NCI-H1105 treated with DMSO at 0.1 percent for 48 hours (cell line): ENCODE data around the gene TUBA3D.
"Not testable (repeated sequence)": the region's sequence is repeated elsewhere in the genome, so short reads cannot be mapped to it uniquely, and the experiment has no call there.

ENCODE experiments used
- DNase-seq: peaks from one replicate; lab custom pipeline; 2025; lab: John Stamatoyannopoulos, UW

The TUBA3D gene

DNA sequence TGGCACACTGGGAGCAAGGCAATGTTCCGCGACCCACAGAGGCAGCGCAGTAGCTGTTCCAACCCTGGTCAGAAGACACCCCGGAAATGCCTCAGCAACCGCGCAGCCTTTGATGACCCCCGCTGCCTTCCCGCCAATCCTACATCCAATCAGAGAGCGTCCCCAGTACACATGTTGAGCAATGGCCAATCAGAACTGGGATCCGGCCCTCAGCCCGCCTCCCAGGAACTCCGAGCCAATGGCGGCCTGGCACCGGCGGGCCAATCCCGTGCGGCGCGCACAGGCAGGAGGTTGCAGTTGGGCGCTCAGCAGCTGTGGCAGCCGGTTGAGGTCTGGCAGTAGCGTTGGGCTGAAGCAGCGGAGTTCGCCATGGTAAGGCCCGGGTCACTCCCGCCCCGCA is at the start of gene TUBA3D:
Gene TUBA3D (plus strand): TSS at position 289 of the 400 bp plus-strand sequence. CDS start 81 bp downstream, at position 370.
- DNase-seq = no peak

DNA sequence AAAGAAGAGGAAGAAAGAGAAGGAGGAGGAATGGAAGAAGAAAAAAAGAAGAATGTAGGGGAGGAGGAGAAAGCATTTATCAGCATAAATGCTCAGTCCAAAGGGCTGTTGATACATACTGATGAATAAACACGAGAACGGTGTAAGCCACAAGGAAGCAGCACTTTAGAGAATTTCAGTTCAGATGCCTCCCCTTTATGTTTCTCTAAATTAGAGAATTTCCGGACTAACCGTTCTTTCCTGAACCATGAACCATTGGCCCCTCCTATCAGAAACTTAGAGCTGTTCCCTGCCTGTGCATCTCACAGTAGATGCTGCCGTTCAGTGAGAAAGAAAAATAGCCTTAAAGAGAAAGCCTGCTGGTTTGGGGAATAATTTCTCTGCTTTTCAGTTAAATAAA is 49.2 kb upstream of the TUBA3D start:
- DNase-seq = no peak

DNA sequence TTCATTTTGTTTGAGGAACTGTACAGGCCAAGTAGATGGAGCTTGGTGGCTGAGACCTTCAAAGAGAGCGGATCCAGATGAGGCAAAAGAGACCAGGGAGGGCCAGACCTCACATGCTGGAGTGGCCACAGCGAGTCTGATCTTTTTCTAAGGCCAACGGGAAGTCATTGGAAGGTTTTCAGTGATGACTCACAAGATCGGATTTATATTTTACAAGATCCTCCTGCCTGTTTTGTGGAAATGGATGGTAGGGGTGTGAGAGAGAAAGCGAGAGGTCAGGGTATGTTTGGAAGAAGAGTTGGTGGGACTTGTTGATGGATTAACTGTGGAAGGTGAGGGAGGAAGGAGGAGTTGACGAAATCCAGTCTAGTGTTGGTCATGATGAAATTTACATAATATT is 44.6 kb upstream of the TUBA3D start:
- no peak for DNase-seq

DNA sequence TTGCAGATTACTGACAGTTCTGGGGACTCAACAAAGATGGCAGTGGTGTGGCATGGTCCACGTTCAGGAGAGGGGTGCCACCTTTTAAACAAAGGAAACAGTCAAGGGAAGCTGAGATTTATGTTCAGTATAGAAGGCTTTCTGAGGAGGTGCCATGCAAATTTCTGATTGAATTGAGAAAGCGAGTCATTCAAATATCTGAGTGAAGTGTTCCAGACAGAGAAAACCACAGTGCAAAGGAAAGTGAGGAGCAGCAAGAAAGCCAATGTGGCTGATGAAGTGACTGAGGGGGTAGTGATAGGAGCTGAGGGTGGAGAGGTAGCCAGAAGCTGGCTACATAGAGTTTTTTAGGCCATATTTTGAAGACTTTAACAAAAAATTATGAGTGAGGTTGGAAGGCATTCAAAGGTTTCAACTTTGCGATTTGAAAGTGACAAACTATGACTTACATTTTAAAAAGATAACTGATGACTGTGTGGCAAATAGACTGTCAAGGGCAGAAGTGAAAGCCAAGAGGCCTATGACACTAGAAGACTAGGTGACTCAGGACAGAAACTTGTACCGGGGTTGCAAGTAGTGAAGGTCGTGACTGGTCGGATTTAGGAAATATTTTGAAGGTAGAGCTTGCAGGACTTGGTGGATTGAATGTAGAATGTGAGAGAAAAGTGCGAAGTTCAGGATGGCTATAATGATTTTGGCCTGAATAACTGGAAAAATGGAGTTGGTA is 35.0 kb upstream of the TUBA3D start:
- not testable (repeated sequence) for DNase-seq

DNA sequence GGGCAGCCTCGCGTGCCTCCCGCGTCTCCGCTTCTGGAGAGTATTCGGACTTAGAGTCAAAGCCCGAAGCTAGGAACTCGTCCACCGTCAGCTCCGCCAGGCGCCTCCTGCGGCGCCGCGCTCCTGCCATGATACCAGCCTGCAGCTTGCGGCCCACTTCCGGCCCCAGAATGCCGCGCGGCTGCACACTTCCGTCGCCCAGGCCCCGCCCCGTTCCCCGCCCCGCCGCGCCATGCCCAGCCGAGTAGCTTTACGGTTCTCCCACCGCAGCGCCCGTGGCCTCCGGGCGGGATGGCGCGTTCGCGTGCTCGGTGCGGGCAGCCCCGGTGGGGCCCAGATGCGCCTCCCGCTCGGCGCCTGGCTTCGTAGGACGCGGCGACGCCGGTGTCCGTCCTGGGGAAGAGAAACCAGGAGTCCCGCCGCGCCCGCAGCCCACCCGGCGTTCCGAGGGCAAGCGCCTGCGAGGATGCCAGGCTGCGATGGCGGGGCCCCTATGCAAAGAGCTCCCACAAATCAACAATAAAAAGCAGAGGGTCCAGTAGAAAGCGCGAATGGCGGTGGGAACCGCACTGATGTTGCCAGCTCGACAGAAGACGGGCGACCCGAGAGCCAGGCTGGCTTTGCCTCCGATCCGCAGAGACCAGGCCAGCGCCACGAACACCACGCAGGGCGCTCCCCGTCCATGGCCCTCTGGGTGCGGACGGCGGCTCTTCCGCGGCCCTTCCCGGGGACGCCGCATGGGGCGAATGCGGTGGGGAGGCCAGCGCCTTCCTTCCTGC is 31.0 kb upstream of the TUBA3D start:
- DNase-seq = not testable (repeated sequence)

DNA sequence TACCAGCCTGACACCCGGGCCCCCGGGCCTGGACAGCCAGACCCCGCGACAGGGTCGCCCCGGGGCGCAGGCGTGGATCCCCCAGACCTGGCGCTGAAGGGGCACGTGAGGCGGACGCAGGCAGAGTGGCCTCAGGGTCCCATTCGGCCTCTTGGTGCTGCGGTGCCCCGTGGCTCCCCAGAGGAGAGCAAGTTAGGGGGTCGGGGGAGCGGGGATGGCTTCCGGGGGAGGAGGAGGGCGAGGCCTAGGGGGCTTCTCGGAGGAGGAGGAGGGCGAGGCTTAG is 30.5 kb upstream of the TUBA3D start:
- not testable (repeated sequence) for DNase-seq

DNA sequence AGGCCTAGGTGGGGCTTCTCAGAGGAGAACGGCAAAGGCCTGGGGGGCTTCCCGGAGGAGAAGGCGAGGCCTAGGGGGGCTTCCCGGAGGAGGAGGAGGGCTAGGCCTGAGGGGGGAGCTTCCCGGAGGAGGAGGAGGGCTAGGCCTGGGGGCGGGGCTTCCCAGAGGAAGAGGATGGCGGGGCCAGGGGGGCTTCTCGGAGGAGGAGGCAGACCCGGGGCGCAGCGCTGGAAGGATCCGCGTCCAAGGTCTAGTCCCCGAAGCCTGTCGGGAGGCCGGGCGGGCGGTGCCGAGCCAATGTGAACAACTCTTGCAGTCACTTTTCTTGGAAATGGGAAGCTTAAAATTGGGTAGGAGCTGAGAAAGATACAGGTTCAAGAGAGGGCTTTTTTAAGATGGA is 30.0 kb upstream of the TUBA3D start:
- DNase-seq = no peak

DNA sequence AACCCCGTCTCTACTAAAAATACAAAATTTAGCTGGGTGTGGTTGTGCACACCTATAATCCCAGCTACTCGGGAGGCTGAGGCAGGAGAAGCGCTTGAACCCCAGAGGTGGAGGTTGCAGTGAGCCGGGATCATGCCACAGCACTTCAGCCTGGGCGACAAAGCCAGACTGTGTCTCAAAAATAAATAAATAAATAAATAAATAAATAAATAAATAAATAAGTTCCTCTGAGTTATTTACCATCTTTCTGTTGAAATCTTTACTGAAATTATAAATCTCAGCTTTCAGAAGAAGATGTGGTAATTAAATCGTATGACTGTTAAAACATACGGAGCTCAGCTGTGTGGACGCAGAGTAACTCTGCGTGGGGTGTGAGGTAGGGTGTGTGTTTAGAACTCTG is 27.9 kb upstream of the TUBA3D start:
- not testable (repeated sequence) for DNase-seq

DNA sequence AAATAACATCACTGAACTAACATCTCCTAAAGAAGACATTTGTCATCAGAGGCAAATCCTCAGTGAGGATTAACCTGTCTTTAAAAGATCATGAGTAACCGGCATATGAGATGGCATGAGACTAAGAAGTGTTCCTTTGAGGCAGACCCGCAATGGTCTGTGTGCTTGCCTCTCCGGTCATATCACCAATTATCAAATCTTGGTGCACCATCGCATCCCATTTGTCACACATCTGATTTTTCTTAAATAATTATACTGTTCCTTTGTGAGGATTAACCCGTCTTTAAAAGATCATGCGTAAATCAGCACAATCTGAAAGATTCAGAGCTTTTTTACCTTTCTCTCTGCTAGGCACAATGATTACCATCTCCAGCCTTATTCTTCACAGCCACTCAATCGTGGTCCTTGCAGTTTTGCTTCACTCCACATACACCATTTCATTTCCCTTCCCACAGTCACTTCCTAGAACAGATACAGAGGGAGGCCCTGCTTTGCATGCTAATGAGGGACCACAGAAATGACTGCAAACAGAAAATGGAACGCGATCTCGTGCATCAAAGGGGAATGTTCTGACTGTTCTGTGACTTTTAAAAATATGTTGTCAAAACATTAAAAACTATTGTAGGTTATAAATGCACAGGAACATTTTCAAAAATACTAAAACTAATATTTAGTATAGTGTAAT is 24.5 kb upstream of the TUBA3D start:
- not testable (repeated sequence) for DNase-seq

DNA sequence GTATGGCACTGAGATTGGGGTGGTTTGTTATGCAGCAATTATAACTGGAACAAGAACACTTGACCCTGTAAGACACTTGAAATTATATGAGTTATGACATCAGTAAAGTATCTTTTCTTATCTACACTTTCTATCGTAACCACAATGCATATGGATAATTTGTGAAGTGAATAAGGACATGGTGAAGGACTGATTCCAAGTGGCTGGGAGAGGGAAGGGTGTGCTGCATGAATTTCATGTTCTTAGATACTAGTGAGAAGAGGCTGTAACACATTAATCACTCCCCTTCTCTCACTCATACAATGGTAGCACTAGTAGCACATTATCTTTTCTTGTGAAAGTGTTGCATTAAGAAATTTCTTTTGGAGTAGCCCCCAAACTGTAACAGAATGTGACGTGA is 21.0 kb upstream of the TUBA3D start:
- not testable (repeated sequence) for DNase-seq

DNA sequence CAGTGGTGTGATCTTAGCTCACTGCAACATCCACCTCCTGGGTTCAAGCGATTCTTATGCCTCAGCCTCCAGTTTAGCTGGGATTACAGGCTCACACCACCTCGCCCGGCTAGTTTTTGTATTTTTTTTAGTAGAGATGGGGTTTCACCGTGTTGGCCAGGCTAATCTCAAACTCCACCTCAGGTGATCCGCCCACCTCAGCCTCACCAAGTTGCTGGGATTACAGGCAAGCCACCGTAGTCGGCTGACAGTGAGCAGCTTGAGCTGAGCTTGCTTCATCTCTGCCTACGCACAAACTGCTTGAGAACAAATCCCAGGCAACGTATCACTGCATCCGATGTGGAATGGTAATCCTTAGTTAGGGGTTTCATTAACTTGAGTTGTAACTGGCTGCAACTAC is 8.2 kb upstream of the TUBA3D start:
- not testable (repeated sequence) for DNase-seq

DNA sequence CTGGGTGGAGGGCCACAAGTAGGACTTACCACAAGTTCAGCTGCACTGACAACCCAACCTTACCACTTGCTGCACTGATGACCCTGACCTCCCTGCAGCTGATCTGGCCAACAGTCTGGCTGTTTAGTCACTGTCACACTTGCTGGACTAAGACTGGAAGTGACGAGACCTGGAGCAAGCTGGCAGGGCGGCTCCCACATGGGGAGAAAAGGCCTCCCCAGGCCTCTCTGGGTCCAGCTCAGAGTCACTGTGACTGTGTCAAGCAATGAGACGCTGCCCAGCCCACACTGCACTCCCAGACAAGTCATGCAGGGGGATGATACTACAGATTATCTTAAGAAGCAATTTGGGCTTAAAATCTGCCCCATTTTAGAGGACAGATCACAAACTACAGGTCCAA is 5.0 kb upstream of the TUBA3D start:
- DNase-seq = not testable (repeated sequence)

DNA sequence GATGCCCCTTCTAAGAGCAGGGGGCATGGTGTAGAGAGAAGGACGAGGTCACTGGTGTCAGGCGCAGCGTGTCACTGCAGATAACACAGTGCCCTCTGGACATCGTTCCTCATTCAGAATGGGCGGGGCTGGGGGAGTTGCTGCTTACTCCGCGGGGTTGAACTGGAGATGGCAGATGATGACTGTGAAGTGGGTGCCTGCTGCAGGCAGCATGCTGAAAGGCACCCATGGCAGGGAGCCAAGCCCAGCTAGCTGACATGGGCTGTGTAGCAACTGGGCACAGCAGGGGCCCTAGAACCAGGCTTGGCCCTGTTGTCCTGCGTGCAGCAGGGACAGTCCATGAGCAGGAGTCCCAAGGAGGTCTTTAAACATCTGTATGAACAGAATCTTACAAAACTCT is 4.3 kb upstream of the TUBA3D start:
- DNase-seq = not testable (repeated sequence)

DNA sequence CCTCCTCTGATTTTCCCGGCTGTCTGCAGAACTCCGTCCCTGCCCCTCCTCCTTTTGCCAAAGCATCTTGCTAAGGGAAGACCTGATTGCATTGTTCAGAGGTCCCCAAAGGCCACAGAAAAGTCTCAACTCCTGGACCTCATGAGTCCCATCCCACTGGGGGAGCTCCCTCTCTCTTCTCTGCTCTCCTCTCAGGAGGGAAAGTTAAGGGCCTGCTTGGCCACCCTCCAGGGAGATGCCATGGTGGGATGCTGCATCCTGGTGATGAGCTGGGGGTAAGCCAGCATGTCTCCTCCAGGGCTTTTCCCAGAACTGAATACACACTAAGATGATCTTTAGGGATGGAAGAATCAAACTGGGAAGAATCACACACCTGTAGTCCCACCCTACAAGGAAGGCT is 2.7 kb upstream of the TUBA3D start:
- DNase-seq = not testable (repeated sequence)

DNA sequence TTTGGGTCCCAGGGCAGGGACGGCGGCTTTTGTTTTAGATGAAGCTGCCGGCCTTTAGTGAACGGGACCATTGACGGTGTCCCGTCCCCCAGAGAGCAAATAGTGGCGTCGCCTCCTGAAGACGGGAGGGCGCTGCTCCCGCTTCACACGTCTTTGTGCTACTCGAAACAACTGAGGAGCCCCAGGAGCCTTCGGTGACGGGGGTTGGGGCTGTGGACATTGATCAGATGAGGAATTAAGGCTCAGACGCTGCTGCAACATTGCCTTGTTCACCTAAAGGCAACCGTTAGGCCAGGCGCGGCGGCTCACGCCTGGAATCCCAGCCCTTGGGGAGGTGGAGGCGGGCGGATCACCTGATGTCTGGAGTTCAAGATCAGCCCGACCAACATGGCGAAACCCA is 444 bp downstream of the TUBA3D start:
- not testable (repeated sequence) for DNase-seq

DNA sequence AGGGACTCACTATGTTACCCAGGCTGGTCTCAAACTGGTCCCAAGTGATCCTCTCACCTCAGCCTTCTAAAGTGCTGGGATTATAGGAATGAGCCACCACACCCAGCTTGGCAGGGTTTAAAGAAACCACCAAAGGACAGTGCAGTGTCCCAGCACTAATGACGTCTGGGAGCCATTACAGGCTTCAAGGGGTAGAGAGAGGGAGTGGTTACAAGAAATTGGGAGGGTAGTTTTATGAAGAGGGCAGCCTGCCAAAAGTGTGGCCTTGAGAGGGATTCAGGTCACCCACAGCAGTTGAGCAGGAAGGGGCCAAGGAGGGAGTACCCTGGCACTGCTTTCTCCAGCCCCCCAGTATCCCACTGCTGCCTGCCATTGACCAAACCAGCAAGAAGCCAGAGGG is 1.3 kb downstream of the TUBA3D start:
- not testable (repeated sequence) for DNase-seq

DNA sequence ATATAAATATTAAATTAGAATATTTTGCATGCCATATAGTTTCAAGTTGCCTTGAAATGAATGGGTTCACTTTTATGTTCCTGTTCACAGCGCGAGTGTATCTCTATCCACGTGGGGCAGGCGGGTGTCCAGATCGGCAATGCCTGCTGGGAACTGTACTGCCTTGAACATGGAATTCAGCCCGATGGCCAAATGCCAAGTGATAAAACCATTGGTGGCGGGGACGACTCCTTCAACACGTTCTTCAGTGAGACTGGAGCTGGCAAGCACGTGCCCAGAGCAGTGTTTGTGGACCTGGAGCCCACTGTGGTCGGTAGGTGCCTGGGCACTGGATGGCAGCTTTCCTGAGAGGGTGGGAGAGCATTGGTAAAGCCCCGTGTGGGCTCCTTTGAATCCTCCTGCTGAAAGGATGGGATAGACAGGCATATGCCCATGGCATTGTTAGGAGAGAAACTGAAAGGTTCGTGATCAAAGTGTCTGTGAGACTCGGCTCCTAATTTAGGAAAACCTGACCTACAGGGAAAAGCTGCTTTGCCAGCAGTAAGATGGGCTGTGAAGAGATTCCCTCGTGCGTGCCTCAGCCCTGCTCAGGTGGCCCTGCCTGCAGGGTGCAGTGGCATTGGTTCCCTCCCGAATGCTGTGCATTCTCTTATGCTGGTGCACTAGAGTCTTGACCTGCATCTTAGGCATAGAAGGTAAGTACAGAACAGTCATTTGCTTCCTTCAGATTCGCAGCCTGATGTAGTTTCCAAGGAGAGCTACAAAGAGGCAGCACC is 2.3 kb downstream of the TUBA3D start:
- not testable (repeated sequence) for DNase-seq

DNA sequence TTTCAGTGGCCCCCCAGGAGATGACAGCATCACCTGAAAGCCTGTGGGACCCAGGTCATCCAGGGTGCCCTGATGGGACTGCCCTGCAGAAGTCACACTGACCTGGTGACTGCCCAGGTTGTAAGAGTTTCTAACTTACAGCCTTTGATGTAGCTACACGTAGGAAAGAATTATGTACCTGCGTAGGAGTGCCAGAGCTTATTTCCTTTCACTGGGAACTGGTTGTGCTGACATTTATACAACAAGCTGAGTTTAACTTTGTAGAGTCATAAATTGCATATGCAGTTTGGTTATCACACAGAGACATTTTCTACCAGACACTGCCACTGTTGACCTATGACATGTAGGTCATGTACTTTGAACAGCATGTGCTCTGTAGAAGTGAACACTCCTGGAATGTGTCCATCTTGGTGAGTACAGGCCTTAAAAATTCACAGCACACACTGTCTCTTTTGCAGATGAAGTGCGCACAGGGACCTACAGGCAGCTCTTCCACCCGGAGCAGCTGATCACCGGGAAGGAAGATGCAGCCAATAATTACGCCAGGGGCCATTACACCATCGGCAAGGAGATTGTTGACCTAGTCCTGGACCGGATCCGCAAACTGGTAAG is 3.0 kb downstream of the TUBA3D start:
- not testable (repeated sequence) for DNase-seq

DNA sequence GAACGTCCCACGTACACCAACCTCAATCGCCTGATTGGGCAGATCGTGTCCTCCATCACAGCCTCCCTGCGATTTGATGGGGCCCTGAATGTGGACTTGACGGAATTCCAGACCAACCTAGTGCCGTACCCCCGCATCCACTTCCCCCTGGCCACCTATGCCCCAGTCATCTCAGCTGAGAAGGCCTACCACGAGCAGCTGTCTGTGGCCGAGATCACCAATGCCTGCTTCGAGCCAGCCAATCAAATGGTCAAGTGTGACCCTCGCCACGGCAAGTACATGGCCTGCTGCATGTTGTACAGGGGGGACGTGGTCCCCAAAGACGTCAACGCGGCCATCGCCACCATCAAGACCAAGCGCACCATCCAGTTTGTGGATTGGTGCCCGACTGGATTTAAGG is 4.4 kb downstream of the TUBA3D start:
- not testable (repeated sequence) for DNase-seq

DNA sequence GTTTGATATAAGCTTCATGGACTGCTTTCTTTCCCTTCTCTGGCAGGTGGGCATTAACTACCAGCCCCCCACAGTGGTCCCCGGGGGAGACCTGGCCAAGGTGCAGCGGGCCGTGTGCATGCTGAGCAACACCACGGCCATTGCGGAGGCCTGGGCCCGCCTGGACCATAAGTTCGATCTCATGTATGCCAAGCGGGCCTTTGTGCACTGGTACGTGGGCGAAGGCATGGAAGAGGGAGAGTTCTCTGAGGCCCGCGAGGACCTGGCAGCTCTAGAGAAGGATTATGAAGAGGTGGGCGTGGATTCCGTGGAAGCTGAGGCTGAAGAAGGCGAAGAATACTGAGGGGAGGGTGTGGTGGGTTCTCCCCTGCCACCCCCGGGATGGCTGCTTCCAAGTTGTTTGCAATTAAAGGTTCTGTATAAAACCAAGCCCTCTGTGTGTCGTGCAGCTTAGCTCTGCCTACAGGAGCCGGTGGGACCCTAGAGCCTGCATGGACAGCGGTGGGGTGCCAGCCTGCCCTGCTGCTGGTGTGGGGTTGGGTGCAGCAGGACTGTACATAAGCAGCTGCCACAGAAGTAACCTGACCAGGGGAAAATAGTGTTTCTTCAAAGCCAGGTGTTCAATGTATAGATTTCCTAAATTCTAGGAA is 6.7 kb downstream of the TUBA3D start:
- not testable (repeated sequence) for DNase-seq
